NCI-H187 (cell line): Measurements from ENCODE around the gene NINL.
"Not testable (repeated sequence)": the region's sequence is repeated elsewhere in the genome, so short reads cannot be mapped to it uniquely, and the experiment has no call there.

Source experiments
- DNase-seq, 2 experiments: peaks; one replicate each; lab custom pipeline; 2025; lab: John Stamatoyannopoulos, UW

The NINL gene

DNA sequence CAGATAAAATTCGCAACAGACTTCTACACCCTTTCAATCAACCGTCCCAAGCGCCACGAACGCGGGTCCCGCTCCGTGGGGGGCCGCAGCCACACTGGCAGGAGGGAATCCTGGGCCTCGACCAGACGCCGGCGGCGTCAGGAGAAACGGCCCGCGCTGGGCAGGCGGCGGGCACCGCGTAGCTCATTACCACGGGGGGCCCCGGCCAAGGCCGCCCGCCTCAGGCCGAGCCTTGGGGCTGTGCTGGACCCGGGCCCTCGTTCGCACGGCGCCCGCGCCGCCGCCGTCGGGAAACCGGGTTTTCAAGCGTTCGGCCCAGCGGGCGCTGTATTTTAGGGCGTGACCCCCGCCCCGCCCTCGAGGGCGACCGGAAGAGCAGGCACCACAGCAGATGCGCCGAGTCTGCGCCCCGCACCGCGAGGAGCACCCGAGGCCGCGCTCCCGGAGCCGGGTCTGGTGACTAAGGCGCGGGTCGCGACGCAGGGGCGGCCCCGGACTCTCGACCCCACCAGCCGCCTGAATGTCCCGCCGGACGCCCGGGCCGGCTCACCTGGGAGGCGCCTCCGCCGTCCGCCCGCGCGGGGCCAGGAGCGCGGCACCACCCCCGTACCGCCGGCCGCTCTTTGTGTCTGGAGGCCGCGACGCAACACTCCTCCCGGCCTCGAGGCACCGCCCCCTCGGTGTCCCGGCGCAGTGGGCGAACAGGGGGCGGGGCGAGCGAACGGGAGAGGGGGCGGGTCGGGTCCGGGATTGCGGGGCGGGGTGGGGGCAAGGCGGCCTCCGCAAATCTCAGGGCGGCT is at the start of gene NINL:
Gene NINL, minus strand, starts transcription at position 627 of the 800 bp plus-strand sequence. CDS start 58,944 bp downstream, outside the sequence.
- peak in 1 of 2 experiments; percentile 12 for DNase-seq

DNA sequence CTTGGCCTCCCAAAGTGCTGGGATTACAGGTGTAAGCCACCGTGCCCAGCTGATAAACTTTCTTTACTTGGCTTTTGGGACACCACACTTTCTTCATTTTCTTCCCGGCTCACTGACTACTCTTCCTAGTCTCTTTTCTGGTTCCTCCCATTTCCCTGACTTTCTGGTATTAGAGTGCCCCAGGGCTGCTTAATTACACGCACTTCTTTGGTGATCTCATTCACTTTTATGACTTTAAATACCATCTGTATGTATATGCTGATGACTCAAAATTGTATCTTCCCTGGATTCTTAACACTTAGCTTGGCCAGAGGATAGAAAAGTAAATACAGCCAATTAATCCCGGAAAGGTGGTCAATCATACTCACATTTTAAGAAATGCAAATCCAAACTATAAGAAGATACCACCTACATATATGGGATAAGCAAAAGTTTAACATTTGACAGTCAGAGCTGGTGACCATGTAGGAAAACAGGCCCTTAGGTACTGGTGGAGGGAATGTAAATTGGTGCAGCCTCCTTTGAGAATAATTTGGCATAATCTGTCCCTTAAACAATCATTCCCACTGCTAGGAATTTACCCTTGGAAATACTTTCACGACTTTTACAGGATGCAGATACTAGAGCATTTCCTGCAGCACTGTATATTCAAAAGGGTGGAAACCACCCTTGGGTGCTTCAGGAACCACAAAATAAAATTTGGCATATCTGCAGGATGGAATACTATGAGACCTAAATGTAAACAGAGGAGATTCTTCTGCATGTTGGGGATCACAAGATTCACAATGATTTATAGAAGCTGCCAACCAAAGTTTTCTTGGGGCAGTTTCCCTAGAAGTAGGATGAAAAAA is 47.8 kb upstream of the NINL start:
- DNase-seq: no peak

DNA sequence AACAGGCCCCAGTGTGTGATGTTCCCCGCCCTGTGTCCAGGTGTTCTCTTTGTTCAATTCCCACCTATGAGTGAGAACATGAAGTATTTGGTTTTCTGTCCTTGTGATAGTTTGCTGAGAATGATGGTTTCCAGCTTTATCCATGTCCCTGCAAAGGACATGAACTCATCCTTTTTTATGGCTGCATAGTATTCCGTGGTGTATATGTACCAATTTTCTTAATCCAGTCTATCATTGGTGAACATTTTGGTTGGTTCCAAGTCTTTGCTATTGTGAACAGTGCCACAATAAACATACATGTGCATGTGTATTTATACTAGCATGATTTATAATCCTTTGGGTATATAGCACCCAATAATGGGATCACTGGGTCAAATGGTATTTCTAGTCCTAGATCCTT is 45.3 kb upstream of the NINL start:
- not testable (repeated sequence) for DNase-seq

DNA sequence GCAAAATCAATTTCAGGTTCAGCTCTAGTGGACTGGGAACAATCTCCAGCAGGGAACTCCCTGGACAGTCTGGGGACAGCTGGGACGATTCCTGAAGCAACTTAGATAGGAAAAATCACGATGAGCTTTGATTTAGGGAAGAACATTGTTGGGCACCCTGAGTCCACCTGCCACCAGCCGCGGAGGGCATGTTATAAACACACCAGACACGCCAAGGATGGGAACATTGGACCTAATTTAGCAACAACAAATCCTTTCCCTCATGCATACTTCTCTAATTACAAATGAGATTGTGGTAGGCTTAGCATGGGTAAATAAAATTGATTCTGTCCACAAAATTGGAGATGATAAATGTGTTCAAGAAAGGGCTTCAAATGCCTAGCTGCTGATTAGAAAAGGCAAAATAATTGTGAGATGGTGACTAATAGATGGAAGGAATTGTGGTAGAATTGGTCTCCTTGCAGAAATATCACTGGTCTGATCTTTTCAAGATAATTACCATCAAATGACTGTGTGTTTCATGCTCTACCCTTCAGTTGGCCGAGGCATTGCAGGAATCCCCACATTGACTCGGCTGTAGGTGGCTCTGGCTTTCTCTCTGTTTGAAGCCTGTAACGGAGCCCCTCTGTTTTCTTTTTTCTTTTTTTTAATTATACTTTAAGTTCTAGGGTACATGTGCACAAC is 44.6 kb upstream of the NINL start:
- no peak for DNase-seq

DNA sequence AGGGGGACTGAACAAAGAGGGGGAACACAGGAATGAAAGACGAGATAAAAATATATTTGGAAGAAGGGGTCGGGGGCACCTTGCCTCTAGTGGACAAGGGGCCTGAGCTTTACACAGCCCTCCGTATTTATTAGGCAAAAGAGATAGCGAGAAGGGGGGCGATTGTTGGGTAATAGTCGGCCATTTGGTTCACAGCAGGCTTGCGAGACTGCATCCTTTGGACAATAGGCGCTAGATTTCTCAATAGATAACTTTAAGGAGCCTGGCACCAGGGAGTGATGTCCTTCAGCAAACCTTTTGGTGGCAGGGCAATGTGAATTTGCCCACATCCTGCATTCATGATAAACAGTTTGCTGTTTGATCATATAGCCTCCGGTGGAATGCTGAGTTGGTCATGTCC is 41.4 kb upstream of the NINL start:
- DNase-seq: no peak

DNA sequence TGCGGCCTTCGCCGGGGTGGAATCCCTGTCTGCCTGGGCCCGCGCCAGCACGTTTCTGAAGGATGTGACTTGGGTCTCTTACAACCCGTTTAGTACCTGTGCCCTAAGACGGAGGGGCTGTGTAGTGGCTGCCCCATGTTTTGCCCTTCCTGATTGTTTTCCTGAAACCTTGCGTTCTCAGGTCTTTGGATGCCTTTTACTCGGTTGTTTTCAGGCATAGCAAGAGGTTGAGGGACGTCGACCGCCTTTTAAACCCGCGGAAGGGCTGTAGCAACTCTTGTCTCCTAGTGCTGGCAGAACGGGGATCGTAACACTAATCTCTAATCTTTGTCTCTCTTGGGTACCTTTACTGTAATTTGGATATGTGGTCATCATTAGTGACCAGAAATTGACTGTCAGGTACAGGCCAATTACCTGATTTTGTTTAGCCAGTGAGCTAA is 39.2 kb upstream of the NINL start:
- DNase-seq: no peak

DNA sequence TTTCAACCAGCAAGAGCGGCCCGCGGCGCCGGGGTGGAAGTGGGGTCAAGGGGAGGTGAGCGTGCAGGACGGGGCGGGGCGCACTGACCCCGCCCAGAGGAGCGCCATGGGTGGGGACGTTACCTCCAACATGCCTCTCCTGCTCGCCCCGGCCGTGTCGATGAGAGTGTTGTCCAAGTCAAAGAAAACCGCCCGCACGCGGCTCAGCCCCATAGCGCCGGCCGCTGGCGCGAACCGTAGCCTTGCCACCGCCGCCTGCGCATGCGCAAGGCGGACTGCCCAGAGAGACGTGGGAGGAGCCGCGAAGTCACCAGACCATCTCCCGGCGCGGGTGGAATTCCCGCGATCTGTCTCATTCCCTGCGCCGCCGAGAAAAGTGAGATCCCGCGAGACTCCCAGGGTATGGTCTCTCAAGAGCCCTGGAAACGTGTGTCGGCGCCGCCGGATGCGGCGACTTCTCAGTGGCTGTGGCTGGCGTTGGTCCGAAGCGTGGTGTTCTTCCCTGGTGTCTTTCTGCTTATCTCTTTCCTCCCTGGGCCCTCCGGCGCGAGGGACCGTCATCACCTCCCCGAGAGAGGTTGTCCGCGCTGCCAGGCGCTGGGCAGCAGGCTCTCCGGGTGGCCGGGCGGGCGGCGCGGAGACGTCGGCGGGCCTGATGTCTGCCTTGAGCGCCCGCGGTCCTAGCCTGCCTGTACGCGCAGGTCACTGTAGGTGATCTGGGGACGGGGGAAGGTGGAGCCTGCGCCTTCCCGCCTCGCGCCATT is 38.6 kb upstream of the NINL start, which contains the start of gene NANP:
Gene NANP, minus strand, starts transcription at position 279 of the 764 bp plus-strand sequence. Its CDS starts 66 bp downstream, at position 213.
- DNase-seq: peak; percentile 66 to 82

DNA sequence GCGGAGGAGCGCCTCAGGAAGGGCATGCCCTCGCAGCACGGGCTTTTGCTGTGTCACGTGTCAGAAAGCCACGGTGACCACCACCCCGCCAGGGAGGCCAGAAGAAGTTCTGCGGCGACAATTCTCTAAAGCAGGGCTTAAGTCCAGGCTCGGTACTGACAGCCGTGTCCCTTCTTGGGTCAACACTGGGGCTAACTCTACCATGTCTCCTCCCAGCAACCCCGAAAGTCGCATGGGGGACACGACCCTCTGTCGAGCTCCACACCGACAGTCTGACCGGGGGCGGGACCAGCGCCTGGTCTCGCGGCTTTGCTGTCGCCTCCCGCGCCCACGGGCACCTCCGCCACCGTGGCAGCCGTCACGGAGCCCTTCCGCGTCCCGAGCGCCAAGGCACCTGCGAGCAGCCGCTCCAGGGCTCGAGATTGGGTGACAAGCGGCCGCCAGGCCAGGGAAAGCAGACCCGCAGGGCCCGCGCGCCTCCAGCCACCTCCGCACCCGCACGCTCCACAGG is 37.9 kb upstream of the NINL start:
- DNase-seq: no peak

DNA sequence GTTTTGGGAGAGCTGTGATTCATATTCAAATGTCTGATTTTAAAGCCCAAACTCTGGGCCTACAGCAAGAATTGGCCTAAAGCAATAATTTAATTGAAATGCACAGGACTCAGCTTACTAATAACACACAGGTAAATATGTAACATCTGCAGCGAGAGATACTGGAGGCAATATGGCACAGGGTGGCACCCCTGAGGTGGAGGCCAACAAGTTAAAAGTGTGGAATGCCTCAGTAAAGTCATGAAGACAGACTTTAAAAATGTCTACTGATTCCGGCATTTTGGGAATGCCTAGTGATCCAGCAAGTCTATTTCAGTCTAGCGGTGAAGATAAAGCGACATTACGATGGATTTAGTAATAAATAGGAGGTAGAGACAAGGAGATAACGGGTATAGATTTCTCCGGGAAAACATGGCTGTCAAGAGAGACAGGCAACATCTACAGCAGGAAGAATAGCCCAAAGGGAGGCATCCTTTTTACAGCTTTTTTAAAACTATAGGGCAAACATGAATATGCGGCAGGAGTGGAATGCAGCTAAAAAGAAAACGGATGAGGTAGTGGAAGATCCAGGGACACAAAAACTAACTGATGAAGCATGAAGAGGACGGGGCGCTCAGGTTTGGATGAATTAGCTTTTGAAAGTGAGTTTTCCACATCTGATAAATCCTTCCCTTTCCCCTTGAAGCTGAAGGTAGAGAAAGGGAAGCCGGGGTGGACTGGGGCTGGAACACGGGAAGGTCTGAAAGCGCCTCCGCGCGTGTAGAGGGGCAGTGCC is 37.3 kb upstream of the NINL start:
- no peak for DNase-seq

DNA sequence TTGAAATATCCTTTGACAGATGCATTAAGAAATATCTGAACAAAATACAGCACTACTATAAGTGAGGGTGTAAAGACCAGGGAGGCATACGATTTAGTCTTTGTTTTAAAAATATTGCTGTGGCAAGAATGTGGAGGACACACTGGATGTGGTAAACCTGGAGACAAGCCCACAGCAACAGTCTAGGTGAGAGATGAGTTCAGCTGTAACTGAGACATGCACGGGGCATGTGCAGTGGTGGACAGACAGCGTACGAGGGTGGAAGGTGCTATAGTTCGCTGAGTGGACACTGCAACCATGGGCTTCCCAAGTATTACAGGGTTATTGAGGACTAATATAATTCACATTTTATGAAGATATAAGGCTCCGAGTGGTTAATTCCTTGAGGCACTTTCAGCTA is 36.7 kb upstream of the NINL start:
- DNase-seq: no peak

DNA sequence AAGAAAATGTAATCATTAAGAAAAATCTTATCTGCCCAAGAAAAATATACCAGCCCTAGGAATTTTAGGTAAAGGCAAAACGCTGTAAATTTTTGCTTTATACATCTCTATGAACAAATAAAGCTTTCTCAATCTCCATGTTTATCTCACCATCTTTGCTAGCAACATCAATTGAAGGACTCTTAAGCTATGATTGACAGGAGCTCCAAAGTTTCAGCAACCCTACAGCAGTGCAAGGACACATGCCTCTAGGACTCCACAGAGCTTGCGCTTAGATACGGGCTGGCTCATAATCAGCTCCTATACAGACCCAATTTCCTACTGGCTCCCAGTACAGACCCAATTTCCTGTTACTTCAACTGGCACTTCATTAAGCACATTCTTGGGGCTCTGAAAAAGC is 34.2 kb upstream of the NINL start:
- DNase-seq: no peak

DNA sequence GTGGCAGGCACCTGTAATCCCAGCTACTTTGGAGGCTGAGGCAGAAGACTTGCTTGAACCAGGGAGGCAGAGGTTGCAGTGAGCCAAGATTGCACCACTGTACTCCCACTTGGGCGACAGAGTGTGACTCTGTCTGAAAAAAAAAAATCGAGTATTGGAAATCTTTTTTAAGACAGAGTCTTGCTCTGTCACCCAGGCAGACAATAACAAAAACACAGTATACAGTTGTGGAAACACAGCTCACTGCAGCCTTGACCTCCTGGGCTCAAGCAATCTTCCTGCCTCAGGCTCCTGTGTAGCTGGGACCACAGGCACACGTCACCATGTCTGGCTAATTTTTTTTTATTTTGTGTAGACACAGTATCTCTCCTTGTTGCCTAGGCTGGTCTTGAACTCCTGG is 23.4 kb upstream of the NINL start:
- no peak for DNase-seq

DNA sequence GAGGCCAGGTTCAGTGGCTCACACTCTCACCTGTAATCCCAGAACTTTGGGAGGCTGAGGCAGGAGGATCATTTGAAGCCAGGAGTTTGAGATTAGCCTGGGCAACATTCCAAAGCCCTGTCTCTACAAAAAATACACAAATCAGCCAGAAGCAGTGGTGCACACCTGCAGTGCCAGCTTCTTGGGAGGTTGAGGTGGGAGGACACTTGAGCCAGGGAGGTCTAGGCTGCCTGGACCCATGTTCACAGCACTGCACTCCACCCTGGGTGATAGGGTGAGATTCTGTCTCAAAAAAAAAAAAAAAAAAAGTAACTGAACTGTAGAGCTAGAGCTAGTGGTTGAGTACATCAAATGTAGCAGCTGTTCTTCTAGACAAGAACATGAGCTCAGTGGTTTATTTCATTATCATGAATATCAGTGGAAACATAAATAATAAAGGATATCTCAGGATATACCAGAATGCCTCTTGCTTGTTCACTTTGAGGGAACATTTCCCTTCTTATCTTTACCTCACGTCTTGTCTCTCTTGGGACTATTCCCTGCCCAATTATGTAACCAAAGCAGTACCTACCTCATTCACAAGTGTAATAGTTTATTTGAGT is 20.9 kb upstream of the NINL start:
- no peak for DNase-seq

DNA sequence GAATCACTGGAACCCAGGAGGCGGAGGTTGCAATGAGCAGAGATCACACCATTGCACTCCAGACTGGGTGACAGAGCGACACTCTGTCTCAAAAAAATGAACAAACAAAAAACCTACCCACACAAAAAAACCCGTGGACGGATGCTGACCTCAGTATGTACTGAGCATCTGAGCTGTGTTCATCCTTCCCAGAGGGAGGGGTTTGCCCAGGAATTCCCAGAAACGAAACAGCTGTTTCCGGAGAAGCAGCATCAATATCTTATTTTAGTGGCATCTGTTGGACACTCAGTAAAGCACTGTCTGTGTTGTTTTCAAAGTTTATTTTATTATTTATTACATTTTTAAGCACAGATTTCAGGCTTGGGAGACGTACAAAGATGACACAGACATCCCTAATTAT is 19.8 kb upstream of the NINL start:
- DNase-seq: no peak

DNA sequence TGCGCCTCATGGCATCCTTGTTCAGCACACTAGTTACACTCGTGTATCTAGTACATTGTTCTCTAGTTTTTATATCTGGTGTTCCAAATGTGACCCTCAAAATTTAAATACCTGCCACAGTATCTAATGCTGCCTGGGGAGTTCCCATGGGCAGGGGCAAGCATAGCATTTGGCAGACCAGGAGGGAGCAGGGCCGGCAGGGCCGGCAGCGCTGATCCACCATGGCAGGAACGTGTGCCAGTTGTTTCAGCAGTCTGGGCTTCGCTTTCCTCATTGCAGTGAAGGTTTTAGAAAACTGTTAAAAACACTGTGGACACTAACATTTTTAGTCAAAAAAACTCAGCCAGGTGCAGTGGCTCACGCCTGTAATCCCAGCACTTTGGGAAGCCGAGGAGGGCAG is 19.3 kb upstream of the NINL start:
- DNase-seq: no peak

DNA sequence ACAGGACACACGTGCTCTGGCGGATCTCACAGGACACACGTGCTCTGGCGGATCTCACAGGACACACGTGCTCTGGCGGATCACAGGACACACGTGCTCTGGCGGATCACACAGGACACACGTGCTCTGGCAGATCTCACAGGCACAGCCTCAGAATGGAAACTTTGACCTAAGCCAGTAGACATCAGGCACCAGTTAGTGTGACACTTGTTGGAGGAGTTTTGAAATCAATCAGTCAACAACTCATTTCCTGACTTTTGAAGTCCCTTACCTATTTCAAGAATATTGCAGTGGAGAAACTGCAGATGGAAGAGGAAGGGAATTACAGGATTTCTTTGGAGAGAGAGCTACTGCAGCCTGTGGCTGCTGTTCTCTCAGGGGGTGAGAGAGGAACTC is 17.6 kb upstream of the NINL start:
- DNase-seq: not testable (repeated sequence)

DNA sequence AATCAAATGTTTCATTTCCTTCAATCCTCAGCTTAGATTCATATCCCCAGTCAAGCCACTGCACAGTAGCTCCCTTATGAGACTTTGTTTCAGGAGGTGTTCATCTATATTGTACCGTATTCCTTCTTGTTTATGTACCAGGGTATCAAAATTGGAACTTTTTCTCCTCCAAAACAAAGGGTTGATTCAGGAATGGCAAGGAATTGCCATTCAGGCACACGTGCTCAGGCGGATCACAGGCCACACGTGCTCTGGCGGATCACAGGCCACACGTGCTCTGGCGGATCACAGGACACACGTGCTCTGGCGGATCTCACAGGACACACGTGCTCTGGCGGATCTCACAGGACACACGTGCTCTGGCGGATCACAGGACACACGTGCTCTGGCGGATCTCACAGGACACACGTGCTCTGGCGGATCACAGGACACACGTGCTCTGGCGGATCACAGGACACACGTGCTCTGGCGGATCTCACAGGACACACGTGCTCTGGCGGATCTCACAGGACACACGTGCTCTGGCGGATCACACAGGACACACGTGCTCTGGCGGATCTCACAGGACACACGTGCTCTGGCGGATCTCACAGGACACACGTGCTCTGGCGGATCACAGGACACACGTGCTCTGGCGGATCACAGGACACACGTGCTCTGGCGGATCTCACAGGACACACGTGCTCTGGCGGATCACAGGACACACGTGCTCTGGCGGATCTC is 17.0 kb upstream of the NINL start:
- not testable (repeated sequence) for DNase-seq

DNA sequence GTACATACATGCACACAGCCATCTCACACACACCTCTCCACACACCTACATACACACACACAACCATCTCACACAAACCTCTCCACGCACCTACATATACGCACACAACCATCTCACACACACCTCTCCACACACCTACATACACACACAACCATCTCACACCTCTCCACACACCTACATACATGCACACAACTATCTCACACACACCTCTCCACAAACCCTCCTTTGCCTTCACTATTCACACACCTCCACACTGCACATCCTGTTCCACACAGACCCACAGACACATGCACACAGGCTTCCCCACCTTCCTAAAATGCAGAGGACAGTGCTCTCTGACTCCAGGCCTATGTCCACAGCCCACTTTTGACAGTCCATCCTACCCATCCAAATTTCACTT is 16.3 kb upstream of the NINL start:
- no peak for DNase-seq

DNA sequence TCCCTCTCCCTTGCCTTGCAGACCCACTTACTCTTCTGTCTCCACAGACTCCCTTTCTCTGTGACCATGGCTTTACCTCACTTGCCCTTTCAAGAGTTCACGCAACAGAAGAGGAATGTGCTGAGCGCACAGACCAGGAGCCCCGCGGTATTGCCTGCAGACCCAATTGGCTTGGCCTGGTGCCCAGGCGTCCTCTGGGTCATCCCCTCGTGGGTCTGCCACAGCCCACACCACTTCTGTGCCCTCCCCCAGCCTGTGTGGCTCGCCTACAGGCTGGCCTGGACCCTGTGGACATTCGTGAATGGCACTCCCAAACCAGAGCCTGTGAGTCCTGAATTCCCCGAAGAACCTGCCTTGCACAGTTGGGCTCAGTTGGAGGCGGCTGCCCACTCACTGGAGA is 15.3 kb upstream of the NINL start:
- DNase-seq: no peak
